Mucosa of descending colon (tissue), 3 donors: ENCODE results near the gene AGAP1. TPM values are rescaled to one million over a fixed set of nuclear protein-coding genes. Genes with fewer than 3 reads are reported as not detected.

Source experiments
- ATAC-seq: fragments of 200-7000 bp; cut with Tn5 transposase; one replicate; pipeline ENCODE4 v1.9.1; 2020; ENCODE audit warnings: mild to moderate bottlenecking, moderate library complexity
- DNase-seq, 3 donors: peaks; one replicate each; pipeline ENCODE4 v3.0.0-alpha.2; 2020
- H3K36me3 ChIP-seq: fragments of 200-600 bp; one replicate; pipeline ENCODE4 v1.8.0; 2021; ENCODE audit warnings: low read depth, mild to moderate bottlenecking
- H3K4me1 ChIP-seq: fragments of 200-600 bp; one replicate; pipeline ENCODE4 v1.8.0; 2021; ENCODE audit warnings: low read depth, mild to moderate bottlenecking
- H3K4me3 ChIP-seq: fragments of 200-600 bp; one replicate; pipeline ENCODE4 v1.8.0; 2021; ENCODE audit warnings: mild to moderate bottlenecking
- H3K9me3 ChIP-seq: fragments of 200-600 bp; one replicate; pipeline ENCODE4 v1.8.0; 2021; ENCODE audit warnings: mild to moderate bottlenecking
- intact Hi-C, 2 donors: fragments of 100-400 bp; cut with DNase I in 1 of 2; cut with micrococcal nuclease in 1 of 2; formaldehyde crosslinking; loops; one replicate each; pipeline versions ENCODE4 v1.11.0 to v1.11.1; 2022; cut with DNase I, micrococcal nuclease
- total RNA-seq, 3 donors: library from RNA; stranded (reverse); fragmentation: NEBNext Ultra II Directional in 2 of 3; extraction: Animal tissue kit (Norgen Biotek cat#: 25700) in 2 of 3; gene quantifications; one replicate each; pipeline versions ENCODE4 v1.2.1 to v1.2.4, GENCODE V29; 2021 to 2023
- TF ChIP-seq, protein P1 (sequence below): fragments of 200-600 bp; IDR thresholded peaks from one replicate; pipeline ENCODE4 v1.8.0; 2022; ENCODE audit warnings: antibody characterized with exemption, mild to moderate bottlenecking
- donor health status: DM: no; HTN: no; CAD: no; lungs with moderate emphysema.
- donor health status: DM: no; HTN: no; CAD: no.
- donor health status: DM: no; HTN: yes; CAD: no.

The AGAP1 gene
- total RNA-seq, 3 donors from 2014 or later, result 68.1 to 112 (median 88.9) TPM

DNA sequence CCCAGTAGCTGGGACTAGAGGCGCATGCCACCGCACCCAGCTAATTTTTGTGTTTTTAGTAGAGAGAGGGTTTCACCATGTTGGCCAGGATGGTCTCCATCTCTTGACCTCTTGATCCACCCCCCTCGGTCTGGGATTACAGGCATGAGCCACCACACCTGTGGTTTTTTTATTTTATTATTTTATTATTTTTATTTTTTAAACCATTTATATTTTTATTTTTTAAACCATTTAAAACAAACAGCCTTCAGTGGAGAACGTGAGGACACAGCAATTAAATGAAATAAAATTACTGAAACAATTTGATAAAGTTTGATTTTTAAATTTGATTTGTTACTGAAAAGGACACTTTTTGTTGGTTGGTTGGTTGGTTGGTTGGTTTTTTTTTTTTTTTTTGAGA is 181.0 kb downstream of the AGAP1 start:
- ATAC-seq (no peak), DNase-seq (no peak)
- H3K36me3 ChIP-seq, result no peaks in the 10 kb centered on the region
- H3K9me3 ChIP-seq, result no peaks in the 10 kb centered on the region
- H3K4me3 ChIP-seq, result no peak overlapping the region
- TF ChIP-seq, protein P1, sequence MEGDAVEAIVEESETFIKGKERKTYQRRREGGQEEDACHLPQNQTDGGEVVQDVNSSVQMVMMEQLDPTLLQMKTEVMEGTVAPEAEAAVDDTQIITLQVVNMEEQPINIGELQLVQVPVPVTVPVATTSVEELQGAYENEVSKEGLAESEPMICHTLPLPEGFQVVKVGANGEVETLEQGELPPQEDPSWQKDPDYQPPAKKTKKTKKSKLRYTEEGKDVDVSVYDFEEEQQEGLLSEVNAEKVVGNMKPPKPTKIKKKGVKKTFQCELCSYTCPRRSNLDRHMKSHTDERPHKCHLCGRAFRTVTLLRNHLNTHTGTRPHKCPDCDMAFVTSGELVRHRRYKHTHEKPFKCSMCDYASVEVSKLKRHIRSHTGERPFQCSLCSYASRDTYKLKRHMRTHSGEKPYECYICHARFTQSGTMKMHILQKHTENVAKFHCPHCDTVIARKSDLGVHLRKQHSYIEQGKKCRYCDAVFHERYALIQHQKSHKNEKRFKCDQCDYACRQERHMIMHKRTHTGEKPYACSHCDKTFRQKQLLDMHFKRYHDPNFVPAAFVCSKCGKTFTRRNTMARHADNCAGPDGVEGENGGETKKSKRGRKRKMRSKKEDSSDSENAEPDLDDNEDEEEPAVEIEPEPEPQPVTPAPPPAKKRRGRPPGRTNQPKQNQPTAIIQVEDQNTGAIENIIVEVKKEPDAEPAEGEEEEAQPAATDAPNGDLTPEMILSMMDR, result no peak
- intact Hi-C loops, result loop anchor here (5.0 to 10.0 kb wide), 3 partner anchors 70 to 78 kb away; no protein-coding TSS in a partner anchor
- peaks cover 4% of the 10 kb centered on the region for H3K4me1 ChIP-seq

DNA sequence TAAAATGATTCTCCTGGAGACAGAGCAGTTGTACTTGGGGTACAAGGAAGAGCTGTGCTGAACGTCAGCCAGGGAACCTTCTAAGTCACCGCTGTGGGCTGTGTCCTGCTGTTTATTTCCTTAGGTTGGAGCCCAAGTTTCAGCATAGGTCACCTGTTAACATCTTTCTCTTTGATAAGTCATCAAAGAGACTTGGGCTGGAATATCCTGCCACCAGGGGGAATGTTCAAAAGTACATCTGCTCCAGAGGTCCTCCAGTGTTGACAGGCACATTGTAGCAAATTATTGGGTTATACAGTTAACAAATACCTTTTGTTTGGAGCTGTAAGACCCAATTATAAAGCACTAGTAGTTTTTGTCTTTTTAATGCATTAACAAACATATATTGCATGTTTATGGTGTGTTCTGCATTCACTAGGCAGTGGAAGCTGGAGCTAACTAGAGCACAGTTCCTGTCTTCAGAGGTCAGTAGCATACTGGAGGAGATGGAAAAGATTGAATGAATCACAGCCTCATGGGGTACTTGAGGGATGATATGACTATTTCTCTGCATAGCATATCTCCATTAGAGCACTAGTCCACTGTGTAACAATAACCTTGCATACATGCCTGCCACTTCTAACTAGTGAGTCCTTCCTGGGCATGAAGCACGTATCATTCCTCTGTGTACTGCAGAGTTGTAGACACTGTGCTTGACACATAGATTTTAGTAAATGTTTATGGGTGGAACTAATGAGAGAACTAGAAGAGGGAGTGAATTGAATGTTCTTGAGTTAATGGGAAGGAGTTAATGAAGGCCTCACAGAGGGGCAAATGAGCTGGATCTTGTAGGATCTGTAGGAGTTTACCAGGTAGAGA is 182.1 kb downstream of the AGAP1 start:
- DNase-seq (no peak), ATAC-seq (peak; percentile 8)
- H3K4me3 ChIP-seq, result no peak overlapping the region
- H3K4me1 ChIP-seq, result peaks cover 4% of the 10 kb centered on the region
- H3K36me3 ChIP-seq, result no peaks in the 10 kb centered on the region
- no peaks in the 10 kb centered on the region for H3K9me3 ChIP-seq
- TF ChIP-seq, protein P1, result no peak
- intact Hi-C loops, result loop anchor here (10.0 kb wide), 2 partner anchors 69 to 71 kb away; no protein-coding TSS in a partner anchor

DNA sequence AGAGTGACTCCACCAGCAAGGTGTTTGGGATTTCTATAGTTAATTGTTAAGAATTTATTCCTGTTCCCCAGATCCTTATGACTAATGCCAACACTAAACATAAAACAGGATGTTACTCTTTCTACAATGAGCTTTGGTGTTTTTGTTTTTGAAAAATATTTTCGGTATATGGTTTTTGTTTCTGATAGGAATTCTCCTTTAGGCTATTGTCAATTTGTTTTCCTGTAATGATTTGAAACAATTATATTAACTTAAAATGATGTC is 182.6 kb downstream of the AGAP1 start:
- intact Hi-C loops, result loop anchor here (10.0 kb wide), 2 partner anchors 68 to 72 kb away; no protein-coding TSS in a partner anchor
- ATAC-seq (no peak), DNase-seq (no peak)
- TF ChIP-seq, protein P1, result no peak
- Histone ChIP-seq H3K36me3 (no peaks in the 10 kb centered on the region), H3K9me3 (no peaks in the 10 kb centered on the region), H3K4me1 (no peaks in the 10 kb centered on the region), H3K4me3 (no peak overlapping the region)

DNA sequence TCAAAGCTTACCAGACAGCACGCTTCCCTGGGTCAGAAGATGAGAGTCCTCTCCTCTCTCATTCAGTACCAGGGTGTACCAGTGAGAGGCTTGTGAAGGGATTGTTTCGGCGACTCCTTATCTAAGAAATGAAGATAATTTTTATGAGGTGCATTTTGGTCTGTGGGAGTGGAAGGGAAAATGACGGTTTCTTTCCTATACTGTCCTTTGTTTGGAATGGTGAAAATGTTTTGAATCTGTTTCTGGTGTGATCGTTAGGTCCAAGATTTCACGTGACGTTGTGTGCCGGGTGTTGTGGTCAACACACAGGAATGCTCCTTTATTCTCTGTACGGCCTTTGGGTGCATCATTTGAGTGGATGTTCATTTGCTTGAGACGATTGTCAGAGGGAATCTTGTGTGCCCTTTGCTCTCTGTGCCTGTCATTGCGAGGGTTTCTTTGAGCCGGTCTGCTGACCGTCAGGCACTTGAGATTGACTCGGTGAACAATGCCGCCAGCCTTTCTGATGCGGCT is 183.5 kb downstream of the AGAP1 start:
- intact Hi-C loops, result loop anchor here (10.0 kb wide), 2 partner anchors 67 to 73 kb away; no protein-coding TSS in a partner anchor
- TF ChIP-seq, protein P1, result no peak
- Histone ChIP-seq H3K4me3 (no peak overlapping the region), H3K36me3 (no peaks in the 10 kb centered on the region), H3K9me3 (no peaks in the 10 kb centered on the region), H3K4me1 (no peaks in the 10 kb centered on the region)
- DNase-seq, result no peak
- ATAC-seq, result peak; percentile 36

DNA sequence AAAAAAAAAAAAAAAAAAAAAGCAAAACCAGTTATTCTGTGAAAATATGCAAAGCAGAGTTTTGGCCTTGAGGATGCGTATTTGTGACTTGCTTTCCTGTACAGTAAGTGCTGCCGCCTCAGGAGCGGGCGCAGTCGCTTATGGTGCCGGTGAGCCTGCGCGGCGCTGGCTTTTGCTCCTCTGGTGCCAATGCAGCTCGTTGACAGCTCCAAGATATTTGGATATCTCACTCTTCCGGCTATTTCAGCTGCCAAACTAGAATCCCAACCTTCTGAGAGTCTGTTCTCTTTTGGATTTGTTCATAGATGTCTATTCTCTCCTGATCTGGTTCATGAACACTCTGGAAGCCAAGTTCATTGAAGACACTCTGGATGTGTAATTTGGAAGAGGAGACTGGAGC is 184.1 kb downstream of the AGAP1 start:
- H3K4me3 ChIP-seq, result no peak overlapping the region
- H3K9me3 ChIP-seq, result no peaks in the 10 kb centered on the region
- H3K36me3 ChIP-seq, result no peaks in the 10 kb centered on the region
- intact Hi-C loops, result loop anchor here (10.0 kb wide), 2 partner anchors 67 to 73 kb away; no protein-coding TSS in a partner anchor
- H3K4me1 ChIP-seq, result no peaks in the 10 kb centered on the region
- ATAC-seq (no peak), DNase-seq (no peak)
- TF ChIP-seq, protein P1, result no peak
